HPDE6-E6E7 (cell line): ENCODE measurements around the gene GMCL1.
A peak's percentile ranks its signal among the peaks of the same experiment; 100 is the strongest.
"Not testable (repeated sequence)": the region's sequence is repeated elsewhere in the genome, so short reads cannot be mapped to it uniquely, and the experiment has no call there.

Experiments
- DNase-seq: peaks from one replicate; pipeline ENCODE4 v3.0.0; 2011; ENCODE audit warnings: missing footprints; ENCODE audit errors: extremely low spot score

GMCL1 gene

DNA sequence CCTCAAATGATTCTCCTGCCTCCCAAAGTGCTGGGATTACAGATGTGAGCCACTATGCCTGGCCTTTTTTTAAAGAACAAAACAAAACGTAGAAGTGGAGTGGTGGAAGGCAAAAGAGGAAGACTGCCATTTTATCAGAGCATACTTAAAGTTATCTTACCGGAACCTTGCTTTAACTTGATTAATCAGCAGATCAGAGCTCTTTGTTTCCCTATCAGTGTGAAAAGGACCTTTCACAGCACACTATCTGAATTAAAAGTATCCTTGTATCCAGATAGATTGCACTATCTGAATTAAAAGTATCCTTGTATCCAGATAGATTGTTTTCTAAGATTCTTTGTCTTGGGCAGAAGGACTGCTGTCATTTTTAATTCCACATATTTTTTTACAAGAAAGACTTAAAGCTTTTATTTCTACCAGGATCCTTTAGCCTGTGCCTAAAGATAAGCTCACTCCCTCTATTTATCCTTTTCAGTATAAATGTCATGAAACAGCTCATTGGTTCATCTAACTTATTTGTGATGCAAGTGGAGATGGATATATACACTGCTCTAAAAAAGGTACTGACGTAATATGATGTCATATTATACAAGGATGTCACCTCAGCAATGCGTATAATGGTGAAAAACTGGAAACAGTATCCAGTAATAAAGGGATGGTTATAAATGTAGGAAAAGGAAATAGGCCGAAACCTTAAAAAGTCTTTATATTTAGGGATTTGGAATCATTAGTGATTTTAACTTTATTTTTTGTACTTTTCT lies 17.8 kb downstream of the GMCL1 start:
- DNase-seq: no peak

DNA sequence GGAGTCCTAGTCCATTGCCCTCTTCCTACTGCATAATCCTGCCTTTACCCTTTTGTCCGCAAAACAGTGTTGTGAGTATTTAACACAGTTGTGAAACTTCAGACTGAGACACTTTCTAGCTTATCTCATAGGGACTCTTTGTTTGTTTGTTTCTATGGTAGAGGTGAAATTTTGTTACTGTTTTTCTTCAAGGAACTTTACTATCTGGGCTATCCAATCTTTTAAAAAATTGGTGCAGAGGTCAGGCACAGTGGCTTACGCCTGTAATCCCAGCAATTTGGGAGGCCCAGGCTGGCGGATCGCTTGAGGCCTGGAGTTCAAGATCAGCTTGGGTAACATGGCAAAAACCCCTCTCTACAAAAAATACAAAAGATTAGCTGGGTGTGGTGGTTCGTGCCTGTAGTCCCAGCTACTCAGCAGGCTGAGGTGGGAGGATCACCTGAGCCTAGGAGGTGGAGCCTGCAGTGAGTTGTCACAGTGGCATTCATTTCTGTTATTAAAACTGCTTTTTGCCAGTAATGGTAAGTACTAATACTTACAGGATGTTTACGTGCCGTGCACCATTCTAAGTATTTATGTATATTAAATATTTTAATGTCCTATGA lies 18.8 kb downstream of the GMCL1 start:
- no peak for DNase-seq

GRCh38 chr2:69858261-69858660 lies 28.8 kb downstream of the GMCL1 start:
- no peak for DNase-seq

GRCh38 chr2:69863298-69863697 lies 33.8 kb downstream of the GMCL1 start:
- no peak for DNase-seq

- no peak for DNase-seq
Observed at GRCh38 chr2:69888451-69888850, 59.0 kb downstream of the GMCL1 start.

GRCh38 chr2:69889302-69889701 lies 59.8 kb downstream of the GMCL1 start:
- no peak for DNase-seq

- DNase-seq: no peak
Observed at GRCh38 chr2:69890881-69891280, 61.4 kb downstream of the GMCL1 start.

- DNase-seq: not testable (repeated sequence)
Observed at GRCh38 chr2:69892838-69893424, 63.5 kb downstream of the GMCL1 start.

GRCh38 chr2:69893684-69894551 lies 64.5 kb downstream of the GMCL1 start, which contains the start of gene SNRNP27:
Gene SNRNP27, plus strand, starts transcription at chr2:69893956. Its CDS starts 29 bp downstream, at chr2:69893985.
- DNase-seq: peak; percentile 70

DNA sequence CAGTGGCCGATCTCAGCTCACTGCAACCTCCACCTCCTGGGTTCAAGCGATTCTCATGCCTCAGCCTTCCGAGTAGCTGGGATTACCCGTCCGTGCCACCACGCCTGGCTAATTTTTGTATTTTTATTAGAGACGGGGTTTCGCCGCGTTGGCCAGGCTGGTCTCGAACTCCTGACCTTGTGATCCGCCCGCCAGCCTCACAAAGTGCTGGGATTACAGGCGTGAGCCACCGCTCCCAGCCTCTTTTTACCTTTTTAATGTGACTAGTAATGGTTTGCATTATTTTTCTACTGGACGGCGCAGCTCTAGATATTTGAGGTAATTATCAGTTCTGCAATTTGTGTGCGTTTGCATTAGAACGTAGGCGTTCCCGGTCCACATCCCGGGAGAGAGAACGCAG lies 65.3 kb downstream of the GMCL1 start:
- not testable (repeated sequence) for DNase-seq

DNA sequence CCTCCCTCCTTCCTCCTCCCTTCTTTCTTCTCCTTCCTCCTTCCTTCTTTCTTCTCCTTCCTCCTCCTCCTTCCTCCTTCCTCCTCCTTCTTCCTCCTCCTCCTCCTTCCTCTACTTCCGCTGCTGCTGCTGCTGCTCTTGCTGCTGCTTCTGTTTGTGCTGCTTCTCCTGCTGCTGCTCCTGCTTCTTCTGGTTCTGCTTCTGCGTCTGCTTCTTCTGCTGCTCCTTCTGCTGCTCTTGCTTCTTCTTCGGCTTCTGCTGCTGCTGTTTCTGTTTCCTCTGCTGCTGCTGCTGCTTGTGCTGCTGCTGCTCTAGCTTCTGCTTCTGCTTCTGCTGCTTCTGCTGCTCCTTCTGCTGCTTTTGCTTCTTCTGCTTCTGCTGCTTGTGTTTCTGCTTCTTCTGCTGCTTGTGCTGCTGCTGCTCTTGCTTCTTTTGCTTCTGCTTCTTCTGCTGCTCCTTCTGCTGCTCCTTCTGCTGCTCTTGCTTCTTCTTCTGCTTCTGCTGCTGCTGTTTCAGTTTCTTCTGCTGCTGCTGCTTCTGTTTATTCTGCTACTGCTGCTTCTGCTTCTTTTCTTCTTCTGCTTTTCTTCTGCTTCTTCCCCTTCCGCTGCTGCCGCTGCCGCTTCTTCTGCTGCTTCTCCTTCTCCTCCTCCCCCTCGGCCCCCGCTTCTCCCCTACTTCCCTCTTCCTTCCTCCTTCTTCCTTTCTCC lies 72.9 kb downstream of the GMCL1 start:
- DNase-seq: no peak

- DNase-seq: no peak
Observed at GRCh38 chr2:69907216-69907615, 77.8 kb downstream of the GMCL1 start.

DNA sequence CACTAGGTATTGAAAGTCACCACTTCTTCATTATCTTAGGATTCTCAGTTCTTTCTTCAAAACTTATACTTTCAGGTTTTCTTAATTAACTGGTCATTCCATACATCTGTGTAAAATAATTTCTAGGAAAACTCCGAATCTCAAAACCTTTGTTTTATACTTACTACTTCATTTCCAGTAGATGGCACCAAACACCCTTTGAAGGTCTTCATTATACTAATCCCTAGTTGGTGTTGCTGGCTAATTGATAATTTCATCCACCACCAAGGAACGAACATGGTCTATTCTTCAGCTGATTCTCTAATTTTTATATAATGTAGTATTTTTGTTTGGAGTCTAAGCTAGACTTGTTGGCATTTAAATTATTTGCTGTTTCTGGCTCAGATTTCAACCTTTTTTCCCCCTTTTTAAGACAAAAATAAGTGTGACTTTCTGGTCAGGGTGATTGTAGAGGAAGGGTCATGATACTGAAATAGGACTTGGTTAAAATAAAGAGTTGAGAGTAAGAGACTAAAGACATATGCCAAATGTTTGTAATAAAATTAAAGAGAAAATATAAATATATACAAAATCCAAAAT lies 82.6 kb downstream of the GMCL1 start:
- DNase-seq: no peak

DNA sequence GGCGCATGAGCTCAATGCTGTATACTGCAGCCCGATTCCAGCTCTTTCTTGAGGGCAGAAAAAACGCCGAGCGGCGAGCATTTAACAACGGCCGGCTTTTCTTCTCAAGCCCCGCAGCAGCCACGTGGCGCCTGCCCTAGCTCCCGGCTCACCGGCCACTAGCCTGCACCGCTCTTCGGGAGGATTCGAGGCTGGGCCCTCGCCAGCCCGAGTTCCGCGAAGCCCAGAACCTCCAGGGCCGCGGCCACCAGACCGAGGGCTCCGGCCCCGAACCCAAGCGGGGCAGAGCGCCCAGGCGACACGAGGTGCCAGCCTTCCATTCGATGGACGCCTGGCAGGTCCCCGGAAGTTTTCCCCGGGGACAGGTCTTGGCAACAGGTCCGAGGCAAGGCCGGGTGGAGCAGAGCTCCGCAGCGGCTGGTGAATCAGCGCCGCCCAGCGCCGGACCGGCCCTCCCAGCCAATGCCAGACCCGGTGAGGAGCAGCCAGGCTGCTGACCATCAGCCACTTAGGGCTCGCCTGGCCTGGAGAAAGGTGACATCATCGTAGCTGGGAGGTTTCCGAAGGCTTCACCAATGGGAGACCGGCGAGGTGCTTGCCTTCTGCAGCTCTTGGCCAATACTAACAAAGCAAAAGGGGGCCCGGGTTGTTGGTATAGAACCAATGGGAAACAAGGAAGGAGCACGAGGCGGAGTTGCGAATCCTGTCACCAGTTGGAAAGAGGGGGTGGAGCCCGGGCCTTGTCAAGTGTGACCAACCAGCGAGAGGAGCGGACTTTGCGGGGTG lies 84.9 kb downstream of the GMCL1 start:
- peak; percentile 97 for DNase-seq

- DNase-seq: no peak
Observed at GRCh38 chr2:69914950-69915945, 85.8 kb downstream of the GMCL1 start, which contains the start of gene MXD1. Gene MXD1, plus strand, starts transcription at chr2:69915109. Its CDS starts 222 bp downstream, at chr2:69915331.

- DNase-seq: no peak
Observed at GRCh38 chr2:69916106-69916505, 86.6 kb downstream of the GMCL1 start.

DNA sequence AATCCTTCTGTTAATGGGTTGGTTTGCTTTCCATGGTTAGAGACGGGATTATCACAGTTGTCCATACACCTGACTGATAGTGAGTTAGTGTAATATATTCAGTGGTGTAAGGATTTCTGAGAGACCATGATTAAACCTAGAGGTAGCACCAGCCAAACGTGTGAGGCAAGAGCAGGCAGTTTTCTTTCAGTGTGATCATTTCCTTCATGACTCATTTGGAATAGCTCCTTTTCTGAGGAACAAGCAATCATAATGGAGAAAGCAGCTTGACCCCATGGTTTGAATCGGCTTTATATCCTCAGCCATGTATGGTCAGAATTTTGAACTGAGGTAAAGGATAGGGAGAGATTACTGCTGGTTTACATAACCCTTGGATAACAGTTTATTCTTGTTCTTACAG lies 88.4 kb downstream of the GMCL1 start:
- DNase-seq: peak; percentile 57

- no peak for DNase-seq
Observed at GRCh38 chr2:69918401-69918800, 88.9 kb downstream of the GMCL1 start.

- DNase-seq: no peak
Observed at GRCh38 chr2:69923116-69923515, 93.7 kb downstream of the GMCL1 start.
